HepG2 (cell line): ENCODE results near the gene ZNRF3. TPM values are rescaled to one million over a fixed set of nuclear protein-coding genes. Genes with fewer than 3 reads are reported as not detected.

Source experiments
- AGO1 ChIP-seq: fragments of 200-400 bp; formaldehyde crosslinking; IDR thresholded peaks from 2 replicates; pipeline ENCODE4 v1.6.1; 2017; ENCODE audit warnings: mild to moderate bottlenecking, low read depth, low read length, moderate library complexity; ENCODE audit not compliant: poor library complexity, severe bottlenecking
- HMGXB3 ChIP-seq: sonication (generic); formaldehyde crosslinking; IDR thresholded peaks from 2 replicates; pipeline ENCODE4 v1.4.0; 2020; ENCODE audit warnings: missing genetic modification reagents, borderline replicate concordance
- MEIS1 ChIP-seq: sonication (generic); formaldehyde crosslinking; IDR thresholded peaks from 2 replicates; pipeline ENCODE4 v1.9.0; 2021; ENCODE audit warnings: mild to moderate bottlenecking, missing genetic modification reagents, moderate library complexity, borderline replicate concordance
- NCOR1 ChIP-seq: fragments of 200-600 bp; sonication (generic); IDR thresholded peaks from 2 replicates; pipeline ENCODE4 v1.7.0; 2017; ENCODE audit warnings: antibody characterized with exemption, low read length, borderline replicate concordance
- PREB ChIP-seq: sonication (generic); formaldehyde crosslinking; IDR thresholded peaks from 2 replicates; pipeline ENCODE4 v1.4.0; 2020; ENCODE audit warnings: missing genetic modification reagents
- RCOR2 ChIP-seq: IDR thresholded peaks from 2 replicates; pipeline ENCODE4 v1.6.1; 2016; ENCODE audit warnings: missing biosample characterization, missing genetic modification reagents
- RNF219 ChIP-seq: sonication (generic); formaldehyde crosslinking; IDR thresholded peaks from 2 replicates; pipeline ENCODE4 v1.5.0; 2020; ENCODE audit warnings: mild to moderate bottlenecking, missing genetic modification reagents
- SP4 ChIP-seq: sonication (generic); formaldehyde crosslinking; IDR thresholded peaks from 2 replicates; pipeline ENCODE4 v1.8.1; 2023; ENCODE audit warnings: mild to moderate bottlenecking, missing genetic modification reagents
- TRIM24 ChIP-seq: sonication (generic); formaldehyde crosslinking; IDR thresholded peaks from 2 replicates; pipeline ENCODE4 v1.8.0; 2022; ENCODE audit warnings: mild to moderate bottlenecking, missing genetic modification reagents
- ZNF558 ChIP-seq: sonication (generic); formaldehyde crosslinking; IDR thresholded peaks from 2 replicates; pipeline ENCODE4 v1.9.0; 2022; ENCODE audit warnings: mild to moderate bottlenecking, missing genetic modification reagents, borderline replicate concordance
- ZNF563 ChIP-seq: sonication (generic); formaldehyde crosslinking; IDR thresholded peaks from 2 replicates; pipeline ENCODE4 v1.8.0; 2022; ENCODE audit warnings: mild to moderate bottlenecking, moderate library complexity, missing genetic modification reagents
- ZNF576 ChIP-seq: sonication (generic); formaldehyde crosslinking; IDR thresholded peaks from 2 replicates; pipeline ENCODE4 v1.4.0; 2020; ENCODE audit warnings: mild to moderate bottlenecking, missing genetic modification reagents
- ZNF607 ChIP-seq: sonication (generic); formaldehyde crosslinking; IDR thresholded peaks from 2 replicates; pipeline ENCODE4 v1.5.1; 2020; ENCODE audit warnings: missing genetic modification reagents, mild to moderate bottlenecking, borderline replicate concordance
- ZSCAN12 ChIP-seq: sonication (generic); formaldehyde crosslinking; IDR thresholded peaks from 2 replicates; pipeline ENCODE4 v1.9.0; 2021; ENCODE audit warnings: mild to moderate bottlenecking, missing genetic modification reagents
- ZSCAN20 ChIP-seq: sonication (generic); formaldehyde crosslinking; IDR thresholded peaks from 2 replicates; pipeline ENCODE4 v1.4.0; 2020; ENCODE audit warnings: missing genetic modification reagents, mild to moderate bottlenecking, borderline replicate concordance
- polyA plus RNA-seq, 8 experiments: library from polyadenylated mRNA; depleted of rRNA in 3 of 8; stranded (reverse) in 7 of 8; unstranded in 1 of 8; fragments of >200 nt; fragmentation: Illumina TruSeq in 4 of 8; extraction: Trizol in 4 of 8; gene quantifications; 2 replicates each; pipeline versions ENCODE4 v1.2.1 to v1.2.3, GENCODE V29; 2011 to 2016; ENCODE audit warnings: low read depth in 4 of 8, missing spikeins in 1 of 8, mixed read lengths in 1 of 8; ENCODE audit not compliant: insufficient read depth in 1 of 8
- total RNA-seq, 5 experiments: library from RNA; depleted of rRNA; stranded (reverse); fragments of >200 nt; fragmentation: Illumina TruSeq; extraction: Trizol; gene quantifications; 2 replicates each; pipeline ENCODE4 v1.2.3, GENCODE V29; 2016; ENCODE audit warnings: low read depth in 1 of 5
- TF ChIP-seq, protein P1 (sequence below): sonication (generic); formaldehyde crosslinking; IDR thresholded peaks from 2 replicates; pipeline ENCODE4 v1.4.0; 2020; ENCODE audit warnings: missing genetic modification reagents

Gene ZNRF3
- total and polyA plus RNA-seq, 2 of the 13 experiments (the other 11 are each of a cell fraction or from before 2014, with no cell fraction given), result 20.3 to 36.7 TPM

DNA sequence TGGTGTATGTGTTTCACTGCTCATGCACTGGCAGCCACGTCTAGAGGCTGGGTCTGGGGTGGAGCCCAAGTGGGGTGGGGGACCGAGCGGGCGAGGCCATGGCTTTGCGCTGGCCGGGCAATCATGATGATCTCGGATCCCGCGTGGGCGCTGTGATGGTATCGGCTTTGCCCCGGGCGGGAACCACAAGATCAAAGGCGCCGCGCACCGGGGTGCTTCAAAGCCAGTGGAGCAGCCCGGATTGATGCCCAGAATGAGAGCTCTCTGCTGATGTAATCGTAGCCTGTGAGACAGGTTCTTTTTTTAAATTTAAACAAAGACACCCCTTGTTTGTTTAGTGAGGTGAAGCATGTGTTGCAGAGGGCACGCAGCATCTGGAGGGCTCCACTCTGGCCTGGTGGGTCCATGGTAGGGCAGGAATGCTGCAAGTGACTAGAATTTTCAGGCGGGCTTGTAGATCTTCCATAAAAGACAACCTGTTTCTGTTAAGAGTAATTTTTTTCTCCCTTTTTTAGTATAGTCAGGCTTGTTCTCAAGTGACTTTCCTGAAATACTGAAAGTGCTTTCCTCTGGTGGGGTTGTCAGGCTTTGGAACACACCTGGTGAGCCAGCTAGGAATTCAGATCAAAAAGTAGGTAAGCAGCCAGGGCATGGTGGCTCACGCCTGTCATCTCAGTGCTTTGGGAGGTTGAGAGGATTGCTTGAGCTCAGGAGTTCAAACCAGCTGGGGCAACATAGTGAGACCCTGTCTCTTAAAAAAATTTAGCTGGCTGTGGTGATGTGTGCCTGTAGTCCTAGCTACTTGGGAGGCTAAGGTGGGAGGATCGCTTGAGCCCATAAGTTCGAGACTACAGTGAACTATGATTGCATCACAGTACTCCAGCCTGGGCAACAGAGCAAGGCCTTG lies 40.7 kb downstream of the ZNRF3 start (continued):
- no peak for TF ChIP-seq HMGXB3 (CRISPR knock-in tag)
- no peak for TF ChIP-seq AGO1
- no peak for TF ChIP-seq PREB (CRISPR knock-in tag)
- no peak for TF ChIP-seq TRIM24
- peak; percentile 95 for TF ChIP-seq RCOR2 (CRISPR knock-in tag)
- TF ChIP-seq ZNF563, result peak; percentile 68; the same call in 1 of the 2 replicates
- TF ChIP-seq ZSCAN20 (CRISPR knock-in tag), result peak; percentile 36; the same call in 1 of the 2 replicates
- 0 out of 2 replicates have a peak, but pooled peaks have one; percentile 66 for TF ChIP-seq MEIS1 (CRISPR knock-in tag)
- TF ChIP-seq ZNF576 (CRISPR knock-in tag), result no peak
- TF ChIP-seq SP4 (CRISPR knock-in tag), result 0 out of 2 replicates have a peak, but pooled peaks have one; percentile 18
- TF ChIP-seq, protein P1, sequence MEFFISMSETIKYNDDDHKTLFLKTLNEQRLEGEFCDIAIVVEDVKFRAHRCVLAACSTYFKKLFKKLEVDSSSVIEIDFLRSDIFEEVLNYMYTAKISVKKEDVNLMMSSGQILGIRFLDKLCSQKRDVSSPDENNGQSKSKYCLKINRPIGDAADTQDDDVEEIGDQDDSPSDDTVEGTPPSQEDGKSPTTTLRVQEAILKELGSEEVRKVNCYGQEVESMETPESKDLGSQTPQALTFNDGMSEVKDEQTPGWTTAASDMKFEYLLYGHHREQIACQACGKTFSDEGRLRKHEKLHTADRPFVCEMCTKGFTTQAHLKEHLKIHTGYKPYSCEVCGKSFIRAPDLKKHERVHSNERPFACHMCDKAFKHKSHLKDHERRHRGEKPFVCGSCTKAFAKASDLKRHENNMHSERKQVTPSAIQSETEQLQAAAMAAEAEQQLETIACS (CRISPR knock-in tag), result no peak
- no peak for TF ChIP-seq ZNF558 (CRISPR knock-in tag)
- peak; percentile 89 for TF ChIP-seq NCOR1
- 0 out of 2 replicates have a peak, but pooled peaks have one; percentile 37 for TF ChIP-seq ZSCAN12 (CRISPR knock-in tag)
- no peak for TF ChIP-seq ZNF607 (CRISPR knock-in tag)
- no peak for TF ChIP-seq RNF219 (CRISPR knock-in tag)
